Colonic mucosa (tissue), 4 donors: ENCODE results near the gene ADAMTS2. TPM values are rescaled to one million over a fixed set of nuclear protein-coding genes. Genes with fewer than 3 reads are reported as not detected.

Experiments
- DNase-seq: peaks from one replicate; pipeline ENCODE4 v3.0.0-alpha.2; 2020
- H3K27ac ChIP-seq: fragments of 200-600 bp; one replicate; pipeline ENCODE4 v1.8.0; 2021
- H3K27me3 ChIP-seq: fragments of 200-600 bp; one replicate; pipeline ENCODE4 v1.8.0; 2021
- H3K36me3 ChIP-seq: fragments of 200-600 bp; one replicate; pipeline ENCODE4 v1.8.0; 2021
- H3K4me1 ChIP-seq: fragments of 200-600 bp; one replicate; pipeline ENCODE4 v1.8.0; 2021; ENCODE audit warnings: mild to moderate bottlenecking
- H3K4me3 ChIP-seq: fragments of 200-600 bp; one replicate; pipeline ENCODE4 v1.8.0; 2021
- H3K9ac ChIP-seq, 2 donors: one replicate each; pipeline ENCODE4 v1.7.0; 2013; ENCODE audit warnings: control low read depth in 2 of 2, low read depth in 2 of 2, low read length in 2 of 2
- H3K9me3 ChIP-seq: fragments of 200-600 bp; one replicate; pipeline ENCODE4 v1.8.0; 2021
- intact Hi-C: fragments of 100-400 bp; cut with DNase I; formaldehyde crosslinking; loops from one replicate; pipeline ENCODE4 v1.14.1; 2022
- total RNA-seq, 2 donors: library from RNA; stranded (reverse); fragmentation: NEBNext Ultra II Directional in 1 of 2; extraction: Animal tissue kit (Norgen Biotek cat#: 25700) in 1 of 2; gene quantifications; one replicate each; pipeline ENCODE4 v1.2.1, GENCODE V29; 2021
- TF ChIP-seq, protein P1 (sequence below): fragments of 200-600 bp; IDR thresholded peaks from one replicate; pipeline ENCODE4 v1.8.0; 2022; ENCODE audit warnings: antibody characterized with exemption, mild to moderate bottlenecking
- donor health status: healthy.
- donor health status: DM: no; HTN: no; CAD: no.
- donor health status: DM: no; HTN: no; CAD: no.

ADAMTS2 gene
- total RNA-seq, 2 donors from 2014 or later, result 2.9 to 4.0 TPM

GRCh38 chr5:179163236-179164155 lies 181.8 kb downstream of the ADAMTS2 start:
- no peak overlapping the region for H3K9ac ChIP-seq
- H3K4me1 ChIP-seq, result no peaks in the 10 kb centered on the region
- no peaks in the 10 kb centered on the region for H3K36me3 ChIP-seq
- H3K27me3 ChIP-seq, result no peaks in the 10 kb centered on the region
- intact Hi-C loops, result loop anchor here (10.0 kb wide), 1 partner anchor 181 kb away; the partner anchor contains the start of gene ADAMTS2
- no peak for DNase-seq
- H3K4me3 ChIP-seq, result no peak overlapping the region
- no peaks in the 10 kb centered on the region for H3K9me3 ChIP-seq
- no peak overlapping the region for H3K27ac ChIP-seq
- TF ChIP-seq, protein P1, sequence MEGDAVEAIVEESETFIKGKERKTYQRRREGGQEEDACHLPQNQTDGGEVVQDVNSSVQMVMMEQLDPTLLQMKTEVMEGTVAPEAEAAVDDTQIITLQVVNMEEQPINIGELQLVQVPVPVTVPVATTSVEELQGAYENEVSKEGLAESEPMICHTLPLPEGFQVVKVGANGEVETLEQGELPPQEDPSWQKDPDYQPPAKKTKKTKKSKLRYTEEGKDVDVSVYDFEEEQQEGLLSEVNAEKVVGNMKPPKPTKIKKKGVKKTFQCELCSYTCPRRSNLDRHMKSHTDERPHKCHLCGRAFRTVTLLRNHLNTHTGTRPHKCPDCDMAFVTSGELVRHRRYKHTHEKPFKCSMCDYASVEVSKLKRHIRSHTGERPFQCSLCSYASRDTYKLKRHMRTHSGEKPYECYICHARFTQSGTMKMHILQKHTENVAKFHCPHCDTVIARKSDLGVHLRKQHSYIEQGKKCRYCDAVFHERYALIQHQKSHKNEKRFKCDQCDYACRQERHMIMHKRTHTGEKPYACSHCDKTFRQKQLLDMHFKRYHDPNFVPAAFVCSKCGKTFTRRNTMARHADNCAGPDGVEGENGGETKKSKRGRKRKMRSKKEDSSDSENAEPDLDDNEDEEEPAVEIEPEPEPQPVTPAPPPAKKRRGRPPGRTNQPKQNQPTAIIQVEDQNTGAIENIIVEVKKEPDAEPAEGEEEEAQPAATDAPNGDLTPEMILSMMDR, result no peak

DNA sequence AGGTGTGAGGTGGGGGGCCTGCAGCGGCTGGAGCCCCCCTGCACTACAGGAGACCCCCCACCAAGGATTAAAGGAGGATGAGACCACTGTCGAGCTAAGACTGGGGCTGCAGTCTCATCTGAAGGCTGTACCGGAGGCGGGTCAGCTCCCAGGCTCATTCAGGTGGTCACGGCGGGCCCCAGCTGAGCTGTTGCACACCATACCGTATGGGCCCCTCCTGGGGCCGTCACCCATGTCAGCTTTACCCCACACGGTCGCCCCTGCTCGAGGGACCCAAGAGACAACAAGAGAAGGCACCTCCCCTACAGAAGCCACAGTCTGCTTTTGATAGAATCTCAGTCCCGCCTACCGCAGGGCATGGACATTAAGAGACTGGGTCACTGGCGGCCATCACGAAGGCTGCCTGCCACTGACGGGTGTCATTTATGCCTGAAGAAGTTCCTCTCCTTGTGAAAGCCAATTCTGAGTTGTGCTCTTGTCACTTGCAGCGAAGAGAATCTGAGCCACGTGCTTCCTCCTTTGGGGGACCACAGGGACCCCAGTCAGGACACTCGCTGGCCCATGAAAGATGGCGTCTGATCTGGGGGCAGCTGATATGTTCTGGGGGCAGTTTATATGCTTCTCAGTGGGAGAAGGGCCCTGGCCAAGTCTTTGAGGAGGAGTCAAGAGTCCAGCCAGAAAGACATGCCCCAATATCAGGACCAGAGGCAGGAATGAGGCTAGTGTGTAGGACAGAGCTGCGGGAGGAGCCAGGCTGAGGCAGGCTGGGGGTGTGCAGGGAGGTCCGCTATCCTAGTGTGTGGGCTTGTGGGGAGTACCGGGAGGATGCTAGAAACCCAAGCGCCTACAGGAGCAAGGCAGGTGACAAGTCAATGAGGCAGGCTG lies 182.7 kb downstream of the ADAMTS2 start:
- DNase-seq, result no peak
- intact Hi-C loops, result loop anchor here (10.0 kb wide), 1 partner anchor 182 kb away; the partner anchor contains the start of gene ADAMTS2
- no peak overlapping the region for H3K4me3 ChIP-seq
- H3K9ac ChIP-seq, result no peak overlapping the region
- no peaks in the 10 kb centered on the region for H3K4me1 ChIP-seq
- no peak overlapping the region for H3K27ac ChIP-seq
- TF ChIP-seq, protein P1, result no peak
- H3K27me3 ChIP-seq, result no peaks in the 10 kb centered on the region
- H3K36me3 ChIP-seq, result no peaks in the 10 kb centered on the region
- H3K9me3 ChIP-seq, result no peaks in the 10 kb centered on the region

- DNase-seq, result no peak
- H3K36me3 ChIP-seq, result no peaks in the 10 kb centered on the region
- intact Hi-C loops, result loop anchor here (10.0 kb wide), 1 partner anchor 183 kb away; the partner anchor contains the start of gene ADAMTS2
- no peaks in the 10 kb centered on the region for H3K4me1 ChIP-seq
- H3K9me3 ChIP-seq, result no peaks in the 10 kb centered on the region
- no peak overlapping the region for H3K9ac ChIP-seq
- TF ChIP-seq, protein P1, result no peak
- no peak overlapping the region for H3K4me3 ChIP-seq
- H3K27ac ChIP-seq, result no peak overlapping the region
- no peaks in the 10 kb centered on the region for H3K27me3 ChIP-seq
These were observed 183.4 kb downstream of the ADAMTS2 start for GRCh38 chr5:179161901-179162300.

GRCh38 chr5:179160584-179160983 lies 184.7 kb downstream of the ADAMTS2 start:
- Histone ChIP-seq H3K4me3 (no peak overlapping the region), H3K27ac (no peak overlapping the region), H3K4me1 (no peaks in the 10 kb centered on the region), H3K9ac (no peak overlapping the region), H3K36me3 (no peaks in the 10 kb centered on the region), H3K9me3 (no peaks in the 10 kb centered on the region), H3K27me3 (no peaks in the 10 kb centered on the region)
- intact Hi-C loops, result loop anchor here (10.0 kb wide), 1 partner anchor 184 kb away; the partner anchor contains the start of gene ADAMTS2
- TF ChIP-seq, protein P1, result no peak
- DNase-seq, result no peak

DNA sequence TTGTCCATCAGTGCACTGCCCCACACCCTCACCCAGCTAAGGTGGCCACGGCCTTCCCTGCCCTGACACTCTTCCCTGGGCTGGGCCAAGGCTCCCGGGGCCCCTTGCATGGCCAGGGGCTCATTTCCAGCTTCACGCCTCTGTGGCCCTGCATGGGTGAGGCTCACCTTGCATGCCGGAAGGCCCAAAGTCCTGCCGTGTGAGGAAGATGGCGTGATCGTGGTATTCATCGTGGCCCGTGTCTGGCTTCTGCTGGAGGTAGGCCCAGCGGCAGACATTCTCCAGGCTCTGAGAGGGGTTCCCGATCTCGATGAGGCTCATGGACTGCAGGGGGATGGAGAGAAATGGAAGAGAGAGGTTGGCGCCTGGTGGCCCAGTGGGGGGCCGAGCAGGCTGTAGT lies 186.7 kb downstream of the ADAMTS2 start:
- Histone ChIP-seq H3K9me3 (no peaks in the 10 kb centered on the region), H3K9ac (no peak overlapping the region), H3K4me1 (no peaks in the 10 kb centered on the region), H3K4me3 (no peak overlapping the region), H3K27me3 (no peaks in the 10 kb centered on the region), H3K27ac (no peak overlapping the region), H3K36me3 (no peaks in the 10 kb centered on the region)
- intact Hi-C loops, result no loop called here
- TF ChIP-seq, protein P1, result no peak
- no peak for DNase-seq
